Endodermal cell (in vitro differentiated cells): ENCODE data around the gene FGF12. TPM values are rescaled to one million over a fixed set of nuclear protein-coding genes. Genes with fewer than 3 reads are reported as not detected.

Experiments used
- DNase-seq: peaks from one replicate; pipeline ENCODE4 v3.0.0-alpha.2; 2017
- H3K27ac ChIP-seq: 2 replicates; pipeline ENCODE4 v1.5.1; 2013; ENCODE audit warnings: mild to moderate bottlenecking, low read depth, low read length, moderate library complexity
- H3K27me3 ChIP-seq: 2 replicates; pipeline ENCODE4 v1.6.1; 2013; ENCODE audit warnings: mild to moderate bottlenecking, low read length, moderate library complexity; ENCODE audit not compliant: insufficient read depth, control insufficient read depth, poor library complexity, severe bottlenecking
- H3K36me3 ChIP-seq: 2 replicates; pipeline ENCODE4 v1.7.0; 2013; ENCODE audit warnings: mild to moderate bottlenecking, low read length, moderate library complexity; ENCODE audit not compliant: control insufficient read depth, insufficient read depth
- H3K4me1 ChIP-seq: one replicate; pipeline ENCODE4 v1.7.0; 2013; ENCODE audit warnings: low read length; ENCODE audit not compliant: control insufficient read depth, insufficient read depth
- H3K4me3 ChIP-seq: 2 replicates; pipeline ENCODE4 v1.5.1; 2013; ENCODE audit warnings: mild to moderate bottlenecking, low read length, moderate library complexity
- H3K9ac ChIP-seq: 2 replicates; pipeline ENCODE4 v1.6.1; 2013; ENCODE audit warnings: mild to moderate bottlenecking, low read length, moderate library complexity; ENCODE audit not compliant: poor library complexity, severe bottlenecking; ENCODE audit errors: extremely low read depth
- H3K9me3 ChIP-seq: 2 replicates; pipeline ENCODE4 v1.6.1; 2013; ENCODE audit warnings: mild to moderate bottlenecking, low read length, moderate library complexity; ENCODE audit not compliant: control insufficient read depth
- H3K27ac Mint-ChIP-seq: 2 replicates; pipeline ENCODE4 v1.8.0; 2020; ENCODE audit warnings: mixed read lengths
- H3K27me3 Mint-ChIP-seq: 2 replicates; pipeline ENCODE4 v1.8.0; 2021; ENCODE audit warnings: mild to moderate bottlenecking, mixed read lengths; ENCODE audit not compliant: insufficient read depth
- H3K36me3 Mint-ChIP-seq: 2 replicates; pipeline ENCODE4 v1.8.0; 2020; ENCODE audit warnings: low read depth, mixed read lengths
- H3K4me1 Mint-ChIP-seq: 2 replicates; pipeline ENCODE4 v1.8.0; 2020; ENCODE audit warnings: mixed read lengths
- H3K4me3 Mint-ChIP-seq: 2 replicates; pipeline ENCODE4 v1.8.0; 2020; ENCODE audit warnings: mild to moderate bottlenecking, moderate library complexity, mixed read lengths
- H3K9me3 Mint-ChIP-seq: 2 replicates; pipeline ENCODE4 v1.8.0; 2020; ENCODE audit warnings: mild to moderate bottlenecking, mixed read lengths
- CTCF ChIP-seq: fragments of 200-600 bp; sonication (generic); conservative IDR thresholded peaks from 2 replicates; pipeline ENCODE4 v1.5.0; 2021; ENCODE audit warnings: antibody characterized with exemption, mild to moderate bottlenecking
- WGBS, 2 experiments: methylation state at CpG; one replicate each; pipeline versions ENCODE4 v1.1.5 to v1.1.7; 2013; ENCODE audit warnings: missing lambda C conversion rate in 2 of 2, mixed read lengths in 1 of 2; ENCODE audit not compliant: insufficient coverage in 1 of 2, insufficient read length in 1 of 2; 5-methylcytosine and 5-hydroxymethylcytosine counted together
- total RNA-seq, 2 donors: library from RNA; stranded (reverse); fragmentation: NEBNext Ultra II Directional in 1 of 2; extraction: Animal tissue kit (Norgen Biotek cat#: 25700) in 1 of 2; gene quantifications; 2 replicates in 1 of 2; 3 replicates in 1 of 2; pipeline ENCODE4 v1.2.1, GENCODE V29; 2021

Gene FGF12
- total RNA-seq, 2 donors from 2014 or later, result 22.9 to 25.2 TPM

- H3K4me3 Mint-ChIP-seq, result no peak overlapping the region
- no peak for TF ChIP-seq CTCF
- Histone ChIP-seq H3K4me3 (no peak overlapping the region), H3K27me3 (no peaks in the 10 kb centered on the region), H3K27ac (no peak overlapping the region), H3K9me3 (no peaks in the 10 kb centered on the region), H3K4me1 (no peaks in the 10 kb centered on the region), H3K36me3 (no peaks in the 10 kb centered on the region), H3K9ac (no peak overlapping the region)
- H3K9me3 Mint-ChIP-seq, result no peaks in the 10 kb centered on the region
- H3K36me3 Mint-ChIP-seq, result no peaks in the 10 kb centered on the region
- DNase-seq, result no peak
- no peak overlapping the region for H3K27ac Mint-ChIP-seq
- no peaks in the 10 kb centered on the region for H3K27me3 Mint-ChIP-seq
- no peaks in the 10 kb centered on the region for H3K4me1 Mint-ChIP-seq
These were observed 163.9 kb downstream of the FGF12 start for GRCh38 chr3:192563417-192563816.

- no peaks in the 10 kb centered on the region for H3K4me1 Mint-ChIP-seq
- Histone ChIP-seq H3K4me1 (no peaks in the 10 kb centered on the region), H3K27ac (no peak overlapping the region), H3K4me3 (no peak overlapping the region), H3K9ac (no peak overlapping the region), H3K27me3 (no peaks in the 10 kb centered on the region), H3K36me3 (no peaks in the 10 kb centered on the region), H3K9me3 (no peaks in the 10 kb centered on the region)
- no peaks in the 10 kb centered on the region for H3K9me3 Mint-ChIP-seq
- no peak overlapping the region for H3K4me3 Mint-ChIP-seq
- H3K27ac Mint-ChIP-seq, result no peak overlapping the region
- DNase-seq, result no peak
- no peaks in the 10 kb centered on the region for H3K27me3 Mint-ChIP-seq
- 82 to 93% methylated on average over 3 to 4 of the region's 5 CpGs for WGBS, 2 experiments
- no peaks in the 10 kb centered on the region for H3K36me3 Mint-ChIP-seq
- no peak for TF ChIP-seq CTCF
These were observed 173.6 kb downstream of the FGF12 start for GRCh38 chr3:192553707-192554106.

- TF ChIP-seq CTCF, result no peak
- no peak for DNase-seq
- Mint-ChIP-seq H3K4me3 (no peak overlapping the region), H3K27me3 (no peaks in the 10 kb centered on the region), H3K9me3 (no peaks in the 10 kb centered on the region), H3K27ac (no peak overlapping the region), H3K4me1 (no peaks in the 10 kb centered on the region), H3K36me3 (no peaks in the 10 kb centered on the region)
- H3K9me3 ChIP-seq, result no peaks in the 10 kb centered on the region
- H3K9ac ChIP-seq, result no peak overlapping the region
- 70% methylated on average over 1 of the region's 1 CpG; no CpG with 5 or more reads in 1 of the 2 experiments for WGBS, 2 experiments
- no peaks in the 10 kb centered on the region for H3K36me3 ChIP-seq
- H3K27me3 ChIP-seq, result no peaks in the 10 kb centered on the region
- no peaks in the 10 kb centered on the region for H3K4me1 ChIP-seq
- no peak overlapping the region for H3K27ac ChIP-seq
- H3K4me3 ChIP-seq, result no peak overlapping the region
These were observed 177.0 kb downstream of the FGF12 start for GRCh38 chr3:192550356-192550755.
